GM18868 (cell line): ENCODE results near the gene PTPRD.

ENCODE experiments used
- ATAC-seq: cut with Tn5 transposase; IDR thresholded peaks from one replicate; pipeline ENCODE4 v1.9.1; 2021; ENCODE audit warnings: mild to moderate bottlenecking, moderate library complexity; ENCODE audit not compliant: unreplicated experiment

PTPRD gene

DNA sequence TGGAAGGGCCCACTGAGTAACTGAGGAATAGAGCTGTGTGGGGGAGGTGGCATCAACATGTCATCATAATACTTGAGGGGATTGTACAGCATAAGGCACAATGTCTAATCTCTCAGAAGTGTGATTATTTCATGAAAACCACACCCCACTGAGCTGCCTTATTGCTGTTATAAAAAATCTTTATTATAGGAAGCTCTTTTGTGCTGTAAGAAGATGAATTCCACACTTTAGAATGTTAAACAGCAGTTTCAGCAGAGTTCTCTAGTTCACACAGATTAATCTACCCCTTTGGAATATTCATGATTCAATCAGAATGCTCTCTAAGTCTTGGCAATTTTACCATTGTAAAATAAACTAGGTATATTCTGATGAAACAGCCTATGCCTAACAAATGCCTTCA is 1389.6 kb downstream of the PTPRD start:
- no peak for ATAC-seq

DNA sequence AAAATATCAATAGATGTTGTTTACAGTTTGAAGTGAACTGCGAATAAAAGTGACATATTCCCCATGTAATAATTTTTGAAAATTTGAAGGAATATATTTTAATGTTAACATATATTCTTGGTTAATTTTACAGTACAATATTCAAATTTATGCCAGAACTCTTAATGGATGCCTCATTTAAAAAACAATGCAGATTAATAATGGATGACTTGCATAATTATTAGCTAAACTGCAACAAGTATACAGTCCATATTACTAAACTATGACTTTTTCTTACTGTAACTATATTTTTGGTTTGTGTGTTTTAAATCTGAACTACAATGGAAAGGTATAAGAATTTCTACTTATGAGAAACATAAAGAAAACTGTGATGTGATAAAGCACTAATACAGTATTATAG is 1390.1 kb downstream of the PTPRD start:
- ATAC-seq, result no peak

- no peak for ATAC-seq
Measured at GRCh38 chr9:9216934-9217333, 1395.9 kb downstream of the PTPRD start.

DNA sequence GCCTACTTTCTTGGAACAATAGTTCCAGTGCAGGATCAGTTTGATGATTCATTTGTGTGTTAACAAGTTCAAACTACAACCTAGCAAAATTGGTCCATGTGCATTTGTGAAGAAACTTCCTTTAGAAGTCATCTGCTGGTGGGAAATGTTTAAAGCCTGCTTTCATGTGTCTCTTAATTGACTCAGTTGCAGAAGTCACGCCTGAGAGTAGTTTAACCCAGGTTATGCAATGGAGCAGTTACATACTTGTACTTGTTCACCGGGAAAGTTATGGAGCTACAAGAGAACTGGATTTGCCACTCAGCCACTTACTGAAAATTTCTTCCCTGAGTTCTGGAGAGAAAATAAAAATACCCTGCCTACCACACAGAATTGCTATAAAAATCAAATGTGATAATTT is 1397.8 kb downstream of the PTPRD start:
- no peak for ATAC-seq

DNA sequence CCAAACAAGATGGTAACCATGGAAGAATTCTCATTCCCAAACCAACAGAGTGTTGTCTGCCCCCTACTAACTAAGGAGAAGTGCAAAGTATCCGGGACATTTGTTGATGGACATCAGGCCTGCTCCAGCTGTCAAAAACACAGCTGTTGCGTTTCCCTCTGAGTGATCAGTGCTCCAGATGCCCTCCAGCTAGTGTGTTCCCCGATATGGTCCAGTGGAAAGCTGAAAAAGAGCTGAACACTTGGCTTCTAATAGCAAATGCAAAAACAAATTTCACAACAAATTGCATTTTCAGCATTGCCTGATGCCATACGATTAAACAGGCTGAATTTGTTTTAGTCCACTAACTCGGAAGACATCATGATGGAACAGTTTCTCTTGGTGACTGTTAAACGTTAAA is 1398.7 kb downstream of the PTPRD start:
- no peak for ATAC-seq

DNA sequence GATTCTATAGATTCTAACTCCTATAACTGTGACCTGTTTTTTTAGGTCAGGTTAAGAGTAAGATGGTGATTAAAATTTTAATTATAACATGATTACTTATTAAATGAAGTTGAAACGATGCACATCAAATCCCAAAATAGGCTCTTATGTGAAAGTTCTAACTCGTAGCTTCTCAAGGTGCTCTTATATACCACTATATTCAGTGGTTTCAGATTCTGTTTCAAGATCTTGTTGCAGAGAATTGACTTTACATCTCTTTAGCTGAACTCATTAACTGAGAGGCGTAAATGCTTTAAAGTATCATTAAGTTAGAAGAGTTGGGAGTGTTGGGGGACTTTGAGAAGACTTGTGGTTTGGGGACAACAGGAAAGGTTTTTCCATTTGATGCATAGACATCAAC is 1399.8 kb downstream of the PTPRD start:
- ATAC-seq, result no peak

DNA sequence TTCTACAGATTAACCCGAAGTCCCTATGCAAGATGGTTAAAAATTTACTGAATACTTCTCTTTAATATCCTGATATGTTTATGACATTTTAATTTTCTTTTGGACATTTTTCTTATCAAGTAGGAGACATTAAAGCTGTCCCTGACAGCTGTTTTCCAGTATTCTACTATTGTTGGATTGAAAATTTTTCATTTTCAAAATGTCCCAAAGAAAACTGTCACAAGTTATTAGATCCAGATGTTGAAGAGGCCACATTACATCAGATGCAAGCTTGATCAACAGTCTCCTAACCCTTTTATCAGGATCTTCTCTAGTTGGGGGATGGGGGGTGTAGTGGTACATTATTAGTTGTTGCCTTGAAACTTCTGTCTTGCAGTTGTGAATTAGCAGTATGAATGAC is 1410.5 kb downstream of the PTPRD start:
- ATAC-seq, result no peak

DNA sequence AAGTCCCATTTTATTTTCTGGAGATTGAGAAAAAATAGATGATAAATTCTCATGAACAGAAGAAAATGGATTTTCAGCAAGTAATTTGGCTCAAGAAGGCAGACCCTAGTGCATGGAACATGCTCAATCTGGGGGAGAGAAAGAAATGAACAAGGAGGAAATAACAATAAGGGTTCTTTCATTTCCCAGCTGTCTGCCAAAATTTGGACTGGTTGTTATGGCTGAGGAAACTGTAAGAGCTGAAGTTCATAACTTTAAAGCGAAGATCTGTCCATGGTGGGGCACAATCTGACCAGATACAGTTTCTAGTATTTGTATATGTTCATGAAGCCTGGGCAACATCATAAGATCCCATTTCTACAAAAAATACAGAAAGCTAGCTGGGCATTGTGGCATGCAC is 1426.7 kb downstream of the PTPRD start:
- no peak for ATAC-seq

GRCh38 chr9:9182431-9182830 is 1430.4 kb downstream of the PTPRD start:
- ATAC-seq, result no peak

DNA sequence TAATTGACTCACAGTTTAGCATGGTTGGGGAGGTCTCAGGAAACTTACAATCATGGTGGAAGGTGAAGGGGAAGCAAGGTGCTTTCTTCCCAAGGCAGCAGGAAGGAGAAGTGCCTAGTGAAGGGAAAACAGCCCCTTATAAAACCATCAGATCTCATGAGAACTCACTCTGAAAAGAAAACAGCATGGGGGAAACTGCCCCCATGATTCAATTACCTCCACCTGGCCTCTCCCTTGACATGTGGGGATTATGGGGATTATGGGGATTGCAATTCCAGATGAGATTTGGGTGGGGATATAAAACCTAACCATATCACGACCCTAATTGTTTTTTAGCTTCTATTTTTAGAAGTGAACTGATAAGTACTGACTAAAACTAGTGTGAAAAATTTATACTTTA is 1435.7 kb downstream of the PTPRD start:
- no peak for ATAC-seq

DNA sequence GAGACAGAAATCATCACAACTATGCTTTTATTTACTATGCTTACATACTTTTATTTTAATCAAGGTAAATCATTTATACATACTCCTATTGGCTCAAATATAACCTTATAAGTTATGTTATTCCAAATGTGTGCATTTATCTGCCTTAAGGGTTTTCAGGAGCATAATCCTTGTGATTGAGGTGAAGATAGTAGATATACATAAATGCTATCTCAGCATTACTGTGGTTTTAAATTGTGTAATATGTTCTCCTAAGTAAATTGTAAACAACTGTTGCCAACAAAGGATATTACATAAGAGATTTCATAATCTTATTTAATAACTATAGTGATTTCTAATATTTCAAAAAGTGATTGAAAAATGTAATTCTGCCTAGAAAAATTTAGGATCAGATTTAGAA is 1438.4 kb downstream of the PTPRD start:
- no peak for ATAC-seq

DNA sequence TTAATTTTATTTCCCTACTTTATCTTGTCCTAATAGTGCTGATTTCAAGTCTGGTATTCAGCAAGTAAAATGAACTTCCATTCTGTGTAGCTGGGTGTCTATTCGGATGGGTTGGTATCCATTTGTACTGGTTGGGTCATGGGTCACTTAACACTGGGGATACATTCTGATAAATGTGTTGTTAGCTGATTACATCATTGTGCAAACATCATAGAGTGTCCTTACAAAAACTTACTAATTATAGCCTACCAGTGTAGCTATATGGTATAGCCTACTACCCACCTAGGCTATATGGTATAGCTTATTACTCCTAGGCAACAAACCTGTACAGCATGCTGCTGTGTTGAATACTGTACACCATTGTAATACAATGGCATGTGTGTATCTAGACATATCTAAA is 1439.5 kb downstream of the PTPRD start:
- no peak for ATAC-seq

GRCh38 chr9:9170439-9171134 is 1442.2 kb downstream of the PTPRD start:
- ATAC-seq, result no peak

GRCh38 chr9:9142001-9142400 is 1470.8 kb downstream of the PTPRD start:
- no peak for ATAC-seq

DNA sequence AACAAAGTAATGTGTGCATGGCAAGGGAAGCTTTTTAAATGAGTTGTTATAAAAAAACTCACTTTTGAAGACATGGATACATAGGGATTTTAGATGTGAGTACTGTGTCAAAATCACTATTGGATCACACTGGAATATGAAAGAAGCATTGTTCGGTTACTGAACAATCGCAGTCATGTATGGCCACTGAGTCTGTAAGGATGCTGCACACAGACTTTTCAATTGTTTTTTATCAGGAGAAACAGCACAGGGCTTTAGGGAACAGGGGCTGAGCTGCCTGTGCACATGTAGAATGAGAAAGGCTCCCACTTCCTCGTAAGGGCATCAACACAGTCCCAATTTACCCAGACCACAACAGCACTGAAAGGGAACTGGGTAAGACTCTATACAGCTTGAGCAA is 1479.3 kb downstream of the PTPRD start:
- no peak for ATAC-seq

DNA sequence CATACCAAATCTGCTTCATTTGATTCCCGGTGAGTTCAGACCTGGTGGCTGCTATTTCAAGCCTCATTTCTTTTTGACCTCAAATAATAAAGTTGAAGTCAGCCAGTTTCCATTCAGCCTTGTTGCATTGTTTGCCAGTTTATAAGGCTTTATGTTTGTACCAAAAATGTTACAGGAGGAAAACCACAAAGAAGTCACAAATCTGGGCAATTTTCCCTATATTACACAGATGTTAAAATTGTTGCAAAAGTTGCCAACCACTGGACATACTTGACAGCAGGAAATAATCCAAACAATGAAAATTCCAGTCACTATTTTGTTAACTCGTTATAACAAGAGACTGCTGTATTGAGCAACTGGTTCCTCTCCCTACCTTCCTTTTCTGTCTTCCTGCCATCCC is 1488.2 kb downstream of the PTPRD start:
- no peak for ATAC-seq

DNA sequence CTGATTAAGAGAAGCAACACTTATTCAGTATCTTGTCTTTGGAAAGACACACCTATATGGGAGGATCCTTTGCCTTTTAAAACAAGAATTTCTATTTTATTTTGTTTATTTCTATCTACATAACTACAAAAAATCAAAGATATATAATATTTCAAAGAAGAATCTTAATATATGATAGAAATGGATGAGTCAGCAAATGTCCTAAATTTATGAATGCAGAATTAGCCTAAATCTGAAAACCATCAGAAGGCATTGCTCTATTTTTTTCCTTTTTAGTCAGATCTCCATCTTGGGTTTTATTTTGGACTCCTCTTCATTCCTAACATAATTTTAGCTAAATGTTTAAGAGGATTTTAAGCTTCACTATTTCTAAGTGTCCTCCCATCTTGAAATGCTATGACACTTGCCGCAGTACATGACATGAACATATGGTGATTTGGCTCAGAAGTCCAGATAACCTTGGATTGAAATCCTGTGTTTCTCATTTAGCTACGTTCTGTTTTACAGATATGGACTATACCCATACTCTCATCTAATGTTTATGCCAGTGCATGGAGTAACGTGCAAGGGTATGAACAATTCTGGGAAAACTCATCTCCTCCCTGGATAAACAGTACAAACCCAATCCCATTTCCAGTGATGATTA is 1490.4 kb downstream of the PTPRD start:
- ATAC-seq, result no peak

DNA sequence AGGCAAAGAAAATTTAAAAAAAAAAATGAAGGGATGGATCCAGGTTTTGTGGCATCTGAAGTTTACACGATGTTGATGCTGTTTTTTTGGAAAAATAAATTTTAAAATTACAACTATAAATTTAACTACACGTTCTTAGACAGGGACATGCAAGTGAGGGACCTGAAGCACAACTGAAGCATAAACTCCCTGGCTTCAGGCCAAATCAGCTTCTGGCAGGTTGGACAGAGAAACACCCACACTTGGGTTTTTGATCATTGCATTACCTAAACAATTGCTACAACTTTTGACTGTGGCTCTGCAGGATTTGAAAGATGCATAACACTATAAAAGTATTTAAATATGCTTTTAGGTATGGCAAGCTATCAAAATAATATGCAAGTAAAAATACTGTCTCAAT is 1494.9 kb downstream of the PTPRD start:
- ATAC-seq, result no peak

DNA sequence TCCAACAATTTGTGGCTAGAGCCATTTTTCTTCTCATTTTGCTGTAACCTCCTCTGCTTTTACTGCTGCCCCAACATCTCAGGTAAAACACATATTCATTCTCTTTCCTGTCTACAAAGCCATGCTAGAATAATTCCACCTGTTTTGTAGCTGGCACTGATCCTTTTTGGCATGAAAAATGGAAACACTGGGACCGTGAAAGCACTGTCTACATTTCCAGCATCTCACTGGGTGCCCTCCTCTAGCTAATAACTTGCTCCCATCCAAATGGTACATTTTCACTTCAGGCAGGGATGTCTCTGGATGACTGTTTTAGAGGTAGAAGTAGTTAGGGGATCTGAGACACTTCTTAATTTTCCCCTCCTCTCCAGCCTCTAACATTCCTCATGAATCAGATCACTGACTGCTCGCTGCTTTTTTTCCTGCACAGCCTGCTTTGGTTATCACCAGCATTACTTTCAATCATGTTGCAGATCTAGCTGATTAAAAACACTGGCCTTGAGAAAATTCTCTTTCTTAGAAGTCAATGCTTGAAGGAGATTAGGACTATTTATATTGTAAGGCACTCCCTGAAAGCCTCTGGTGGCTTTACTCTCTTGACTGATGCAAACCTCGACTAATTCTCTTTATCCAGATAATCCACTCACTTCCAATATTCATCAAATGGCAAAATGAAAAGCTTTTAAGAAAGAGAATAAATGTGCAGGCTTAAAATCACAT is 1500.6 kb downstream of the PTPRD start:
- ATAC-seq, result no peak

DNA sequence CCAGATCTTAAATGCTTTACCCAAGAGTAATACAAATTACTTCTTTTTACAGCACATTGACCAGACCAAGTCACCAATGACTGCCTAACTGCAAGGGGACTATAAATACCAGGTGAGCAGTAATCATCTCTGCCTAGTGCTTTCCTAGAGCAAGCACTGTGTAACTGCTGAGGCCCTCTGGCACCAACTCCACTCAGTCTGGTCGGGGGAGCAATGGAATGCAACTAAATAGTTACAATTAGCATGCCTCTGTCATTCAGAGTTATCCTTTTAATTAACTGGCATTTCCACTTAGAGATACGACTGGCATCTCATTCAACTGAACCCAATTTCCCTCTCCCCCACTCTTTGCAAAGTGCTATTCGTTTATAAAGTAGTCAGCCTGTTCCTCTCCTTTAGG is 1504.2 kb downstream of the PTPRD start:
- ATAC-seq, result no peak

DNA sequence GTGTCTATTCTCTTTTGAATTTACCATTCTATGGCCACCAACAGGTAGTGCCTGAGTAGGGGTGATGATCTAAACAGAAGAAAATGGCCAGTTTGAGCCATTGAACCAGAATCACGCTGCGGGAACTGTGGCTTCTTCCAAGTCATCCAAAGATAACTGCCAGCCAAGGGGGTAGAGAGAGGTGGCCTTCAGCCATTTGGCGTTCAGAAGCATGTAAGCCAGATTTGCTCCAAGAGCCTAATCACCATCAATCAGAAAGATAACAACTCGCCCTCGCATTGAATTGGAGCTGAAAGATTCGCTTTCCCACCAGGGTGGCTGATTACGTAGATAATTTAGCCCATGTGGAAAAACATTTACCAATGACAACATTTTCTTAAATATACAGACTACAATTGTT is 1510.5 kb downstream of the PTPRD start:
- no peak for ATAC-seq

DNA sequence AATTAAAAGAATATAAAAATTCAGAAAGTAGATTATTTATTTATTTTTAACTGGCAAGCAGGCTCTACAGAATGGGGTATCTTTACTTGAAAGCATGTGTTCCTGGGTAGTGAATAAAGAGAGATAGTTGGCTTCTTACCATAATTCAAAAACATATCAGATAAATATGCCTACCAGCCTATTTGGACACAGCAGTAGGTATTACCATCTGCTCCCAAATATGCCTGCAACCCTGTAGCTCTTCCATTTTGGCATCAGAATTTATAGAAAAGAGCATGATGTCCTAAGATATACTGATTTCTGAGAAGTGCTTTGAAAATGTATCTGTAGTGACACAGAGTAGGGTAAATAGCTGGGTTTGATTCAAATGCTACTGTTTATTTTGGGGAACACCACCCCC is 1512.7 kb downstream of the PTPRD start:
- ATAC-seq, result no peak
